Testis (tissue), 3 donors: ENCODE data around the gene CDH4. TPM values are rescaled to one million over a fixed set of nuclear protein-coding genes. Genes with fewer than 3 reads are reported as not detected.
A peak's percentile ranks its signal among the peaks of the same experiment; 100 is the strongest.

Experiments used
- DNase-seq: peaks from one replicate; pipeline ENCODE4 v3.0.0-alpha.2; 2019
- H3K27ac ChIP-seq, 2 donors: fragments of 200-600 bp; sonication (generic); one replicate each; pipeline ENCODE4 v1.5.1; 2019
- H3K27me3 ChIP-seq: fragments of 200-600 bp; sonication (generic); one replicate; pipeline ENCODE4 v1.5.1; 2019
- H3K36me3 ChIP-seq: fragments of 200-600 bp; sonication (generic); one replicate; pipeline ENCODE4 v1.5.1; 2017; ENCODE audit warnings: low read depth; ENCODE audit errors: missing control alignments
- H3K4me1 ChIP-seq: fragments of 200-600 bp; sonication (generic); one replicate; pipeline ENCODE4 v1.5.1; 2019
- H3K4me3 ChIP-seq, 2 donors: fragments of 200-600 bp; sonication (generic); one replicate each; pipeline ENCODE4 v1.5.1; 2017 to 2019
- H3K9me3 ChIP-seq: fragments of 200-600 bp; sonication (generic); one replicate; pipeline ENCODE4 v1.5.1; 2017
- POLR2A ChIP-seq: fragments of 450-650 bp; IDR thresholded peaks from one replicate; pipeline ENCODE4 v1.6.1; 2017; ENCODE audit warnings: antibody characterized with exemption, mild to moderate bottlenecking, moderate library complexity
- WGBS, 2 donors: methylation state at CpG; one replicate each; pipeline ENCODE4 v1.1.5; 2018; 5-methylcytosine and 5-hydroxymethylcytosine counted together
- intact Hi-C: fragments of 100-400 bp; cut with DNase I; formaldehyde crosslinking; loops from one replicate; pipeline ENCODE4 v1.15.1; 2023; ENCODE audit warnings: low total_unique reads
- polyA plus RNA-seq: library from polyadenylated mRNA; stranded (reverse); fragments of 350-450 nt; fragmentation: Illumina TruSeq; extraction: RNeasy Lipid Tissue Mini Kit (QIAGEN cat#74804); gene quantifications from one replicate; pipeline ENCODE4 v1.2.3, GENCODE V29; 2014; ENCODE audit warnings: low read depth, low replicate concordance; ENCODE audit not compliant: insufficient read depth
- total RNA-seq, 2 donors: library from RNA; depleted of rRNA; stranded (reverse); fragments of >200 nt; gene quantifications; one replicate each; pipeline ENCODE4 v1.2.3, GENCODE V29; 2016
- TF ChIP-seq, protein P1 (sequence below), 3 experiments: fragments of 450-650 bp in 2 of 3; fragments of 200-600 bp in 1 of 3; sonication (generic) in 1 of 3; IDR thresholded peaks; one replicate each; pipeline ENCODE4 v1.5.1; 2016 to 2019; ENCODE audit warnings: antibody characterized with exemption in 3 of 3, mild to moderate bottlenecking in 2 of 3, moderate library complexity in 1 of 3

The CDH4 gene
- total and polyA plus RNA-seq, 3 donors from 2014 or later = 1.4 to 3.3 (median 1.9) TPM

DNA sequence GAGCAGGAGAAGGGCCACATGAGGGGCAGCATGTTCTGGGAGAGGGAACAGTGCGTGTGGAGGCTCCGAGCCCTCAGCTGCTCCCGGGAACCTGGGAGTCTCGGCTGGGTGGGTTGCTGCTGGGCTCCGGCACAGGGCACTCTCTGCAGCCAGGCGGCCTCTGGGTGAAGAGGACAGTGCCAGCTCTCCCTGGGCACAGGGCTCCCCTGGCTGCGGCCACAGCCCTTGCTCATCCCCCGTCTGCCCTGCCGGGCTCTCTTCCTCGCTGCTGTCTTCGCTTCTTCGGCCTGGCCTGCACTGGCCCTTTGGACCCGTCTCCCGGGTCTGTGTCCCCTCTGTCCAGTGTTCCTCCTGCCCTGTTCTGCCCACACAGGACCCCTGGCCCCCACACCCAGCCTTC, 48.2 kb downstream of the CDH4 start:
- no peaks in the 10 kb centered on the region for H3K36me3 ChIP-seq
- intact Hi-C loops = no loop called here
- WGBS, 2 donors = 88 to 89% methylated on average over 4 to 14 of the region's 14 CpGs
- TF ChIP-seq, protein P1, sequence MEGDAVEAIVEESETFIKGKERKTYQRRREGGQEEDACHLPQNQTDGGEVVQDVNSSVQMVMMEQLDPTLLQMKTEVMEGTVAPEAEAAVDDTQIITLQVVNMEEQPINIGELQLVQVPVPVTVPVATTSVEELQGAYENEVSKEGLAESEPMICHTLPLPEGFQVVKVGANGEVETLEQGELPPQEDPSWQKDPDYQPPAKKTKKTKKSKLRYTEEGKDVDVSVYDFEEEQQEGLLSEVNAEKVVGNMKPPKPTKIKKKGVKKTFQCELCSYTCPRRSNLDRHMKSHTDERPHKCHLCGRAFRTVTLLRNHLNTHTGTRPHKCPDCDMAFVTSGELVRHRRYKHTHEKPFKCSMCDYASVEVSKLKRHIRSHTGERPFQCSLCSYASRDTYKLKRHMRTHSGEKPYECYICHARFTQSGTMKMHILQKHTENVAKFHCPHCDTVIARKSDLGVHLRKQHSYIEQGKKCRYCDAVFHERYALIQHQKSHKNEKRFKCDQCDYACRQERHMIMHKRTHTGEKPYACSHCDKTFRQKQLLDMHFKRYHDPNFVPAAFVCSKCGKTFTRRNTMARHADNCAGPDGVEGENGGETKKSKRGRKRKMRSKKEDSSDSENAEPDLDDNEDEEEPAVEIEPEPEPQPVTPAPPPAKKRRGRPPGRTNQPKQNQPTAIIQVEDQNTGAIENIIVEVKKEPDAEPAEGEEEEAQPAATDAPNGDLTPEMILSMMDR (IDR thresholded peaks at IDR 0.05) = no peak
- no peak for TF ChIP-seq POLR2A
- no peak overlapping the region for H3K4me3 ChIP-seq
- H3K27ac ChIP-seq = no peak overlapping the region
- H3K9me3 ChIP-seq = no peaks in the 10 kb centered on the region
- no peak for DNase-seq
- H3K27me3 ChIP-seq = no peaks in the 10 kb centered on the region
- H3K4me1 ChIP-seq = no peaks in the 10 kb centered on the region

DNA sequence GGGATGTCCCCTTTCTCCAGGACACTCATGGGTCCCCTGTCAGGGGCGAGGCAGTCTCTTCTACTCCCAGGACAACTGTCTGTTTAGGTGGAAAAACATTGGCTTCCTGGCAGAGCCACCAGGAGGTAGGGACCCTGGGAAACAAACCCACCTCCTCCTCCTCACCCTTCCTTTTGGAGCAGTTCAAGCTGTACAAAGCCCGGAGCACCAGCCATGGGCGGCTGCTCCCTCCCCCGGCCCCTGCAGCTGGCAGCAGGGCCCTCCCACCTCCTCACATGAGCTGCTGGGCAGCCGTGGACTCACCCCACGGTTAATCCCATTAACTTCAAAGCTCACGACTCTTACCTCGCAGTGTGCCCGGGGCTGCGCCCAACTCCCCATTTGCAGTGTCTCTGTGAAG, 48.6 kb downstream of the CDH4 start:
- intact Hi-C loops = no loop called here

DNA sequence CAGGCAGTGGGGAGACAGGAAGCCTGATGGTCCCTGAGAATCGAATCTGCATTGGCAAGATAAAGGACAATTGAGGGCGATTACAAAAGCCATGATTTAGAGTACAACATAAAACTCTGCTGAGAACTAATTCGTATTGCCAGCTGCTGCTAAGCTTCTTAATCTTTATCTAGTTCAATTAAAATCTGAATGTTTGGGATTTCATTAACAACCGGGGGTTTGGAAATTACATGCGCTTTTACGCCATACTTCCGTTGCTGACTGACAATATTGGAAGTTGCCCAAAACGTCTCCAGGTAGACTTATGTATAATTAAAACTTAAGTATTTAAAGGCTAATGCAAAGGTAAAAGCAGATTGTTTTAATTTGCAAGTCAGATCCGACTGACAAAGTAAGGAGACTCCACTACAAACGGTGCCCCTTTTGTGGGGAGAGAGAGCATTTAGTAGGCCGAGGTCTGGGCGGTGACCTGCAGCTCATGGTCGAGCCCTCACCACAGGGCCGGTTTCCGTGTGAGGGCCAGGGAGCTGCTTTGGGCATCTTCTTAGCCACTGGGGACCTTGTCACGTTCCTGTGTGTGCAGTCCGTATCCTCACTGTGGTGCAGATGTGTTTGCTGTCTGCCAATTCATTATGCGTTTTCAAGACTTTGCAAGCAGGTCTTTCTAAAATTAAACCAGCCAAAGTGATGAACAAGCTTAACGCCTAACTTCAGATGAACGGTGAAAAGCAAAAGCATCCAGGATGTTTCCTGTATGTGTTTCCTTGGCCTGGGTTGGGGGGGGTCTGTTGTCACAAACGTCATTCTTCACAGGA, 49.9 kb downstream of the CDH4 start:
- Histone ChIP-seq H3K27me3 (no peaks in the 10 kb centered on the region), H3K36me3 (no peaks in the 10 kb centered on the region), H3K4me1 (no peaks in the 10 kb centered on the region), H3K27ac (no peak overlapping the region), H3K9me3 (no peaks in the 10 kb centered on the region), H3K4me3 (no peak overlapping the region)
- 80 to 82% methylated on average over 21 of the region's 21 CpGs for WGBS, 2 donors
- no peak for DNase-seq
- TF ChIP-seq, protein P1 (IDR thresholded peaks at IDR 0.05) = no peak
- TF ChIP-seq POLR2A = no peak
- intact Hi-C loops = no loop called here

More for the DNA sequence above, 48.6 kb downstream of the CDH4 start:
- Histone ChIP-seq H3K36me3 (no peaks in the 10 kb centered on the region), H3K4me3 (no peak overlapping the region), H3K9me3 (no peaks in the 10 kb centered on the region), H3K27me3 (no peaks in the 10 kb centered on the region), H3K27ac (no peak overlapping the region), H3K4me1 (no peaks in the 10 kb centered on the region)
- no peak for TF ChIP-seq POLR2A
- TF ChIP-seq, protein P1 (IDR thresholded peaks at IDR 0.05) = no peak
- WGBS, 2 donors = 74 to 80% methylated on average over 1 to 10 of the region's 10 CpGs
- no peak for DNase-seq

DNA sequence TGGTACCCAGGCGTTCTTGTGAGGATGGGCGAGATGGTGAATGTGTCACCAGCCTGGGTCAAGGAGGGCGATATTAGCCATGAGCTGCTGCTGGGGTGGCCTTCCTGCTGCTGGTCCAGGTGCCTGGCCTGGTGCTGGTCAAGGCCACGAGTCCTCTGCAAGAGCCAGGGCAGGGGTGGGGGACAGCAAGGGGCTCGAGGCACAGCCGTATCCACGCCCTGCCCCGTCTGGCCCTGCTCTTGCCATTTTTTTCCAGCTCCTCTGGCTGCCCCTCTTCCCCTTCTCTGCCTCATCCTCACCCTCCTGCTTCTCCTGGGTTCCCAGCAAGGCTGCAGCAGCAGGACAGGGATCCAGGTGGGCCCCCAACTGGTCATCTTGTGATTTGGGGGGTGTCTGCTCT, 51.2 kb downstream of the CDH4 start:
- intact Hi-C loops = no loop called here
- WGBS, 2 donors = 88 to 95% methylated on average over 8 of the region's 8 CpGs
- Histone ChIP-seq H3K27ac (no peak overlapping the region), H3K36me3 (no peaks in the 10 kb centered on the region), H3K4me1 (no peaks in the 10 kb centered on the region), H3K4me3 (no peak overlapping the region), H3K27me3 (no peaks in the 10 kb centered on the region), H3K9me3 (no peaks in the 10 kb centered on the region)
- no peak for TF ChIP-seq POLR2A
- TF ChIP-seq, protein P1 (IDR thresholded peaks at IDR 0.05) = no peak
- DNase-seq = no peak

DNA sequence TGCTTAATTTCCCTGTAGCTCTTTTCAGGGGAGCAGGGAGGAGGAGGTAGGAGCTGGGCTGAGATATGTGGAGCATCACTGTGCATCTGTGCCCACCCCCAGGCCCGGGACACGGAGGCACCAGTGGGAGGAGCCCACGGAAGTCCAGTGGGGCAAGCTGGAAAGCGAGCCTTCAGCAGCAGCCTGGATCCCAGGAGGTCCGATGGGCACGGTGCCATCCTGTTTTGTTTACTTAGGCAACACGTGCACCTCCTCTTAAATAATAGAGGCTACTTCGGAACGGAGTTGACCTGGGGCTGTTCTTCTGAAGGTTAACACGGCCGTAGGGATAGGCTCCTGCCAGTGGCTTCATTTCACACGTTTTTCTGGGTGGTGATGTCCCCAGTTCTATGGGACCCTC, 51.6 kb downstream of the CDH4 start:
- Histone ChIP-seq H3K36me3 (no peaks in the 10 kb centered on the region), H3K9me3 (no peaks in the 10 kb centered on the region), H3K4me3 (no peak overlapping the region), H3K27me3 (no peaks in the 10 kb centered on the region), H3K27ac (no peak overlapping the region), H3K4me1 (no peaks in the 10 kb centered on the region)
- intact Hi-C loops = no loop called here
- WGBS, 2 donors = 68 to 72% methylated on average over 12 of the region's 12 CpGs
- peak; percentile 21 for DNase-seq
- no peak for TF ChIP-seq POLR2A
- TF ChIP-seq, protein P1 (IDR thresholded peaks at IDR 0.05) = no peak
